IMR-90 (cell line): ENCODE measurements around the gene PLXDC1. TPM values are rescaled to one million over a fixed set of nuclear protein-coding genes. Genes with fewer than 3 reads are reported as not detected.

Experiments
- ATAC-seq: fragments of 200-7000 bp; cut with Tn5 transposase; 2 replicates; pipeline ENCODE4 v1.9.1; 2020; ENCODE audit warnings: low read depth, mild to moderate bottlenecking, moderate library complexity
- BruUV-seq: library from RNA; stranded (reverse); fragments of 400-500 nt; replicated peaks from 2 replicates; lab custom pipeline; 2021; lab: Mats Ljungman, UMichigan
- CTCF ChIA-PET: fragments of 300-600 bp; formaldehyde crosslinking; extraction: SDS; loops from one replicate; lab custom pipeline; 2021; ENCODE audit warnings: antibody characterized with exemption; lab: Yijun Ruan, JAX
- POLR2A ChIA-PET: fragments of 300-600 bp; sonication (Branson Sonifier 250); formaldehyde crosslinking; loops from one replicate; lab custom pipeline; 2022; ENCODE audit warnings: antibody characterized with exemption; ENCODE audit not compliant: unreplicated experiment; lab: Charles Lee
- DNase-seq: peaks from one replicate; pipeline ENCODE4 v3.0.0; 2013
- H2AFZ ChIP-seq: replicated peaks from 2 replicates; pipeline ENCODE3; 2013; ENCODE audit warnings: low read length, mild to moderate bottlenecking; ENCODE audit not compliant: poor library complexity
- H2AK5ac ChIP-seq: 2 replicates; pipeline ENCODE4 v1.6.1; 2013; ENCODE audit warnings: low read depth, low read length, inconsistent platforms
- H2AK9ac ChIP-seq: replicated peaks from 2 replicates; pipeline ENCODE3; 2013; ENCODE audit warnings: mild to moderate bottlenecking, low read depth, low read length, moderate library complexity; ENCODE audit not compliant: poor library complexity
- H2BK120ac ChIP-seq: 2 replicates; pipeline ENCODE4 v1.6.1; 2013; ENCODE audit warnings: low read depth, low read length, inconsistent platforms
- H2BK15ac ChIP-seq: 3 replicates; pipeline ENCODE4 v1.6.1; 2013; ENCODE audit warnings: low read depth, low read length, inconsistent platforms
- H2BK20ac ChIP-seq: 2 replicates; pipeline ENCODE4 v1.6.1; 2013; ENCODE audit warnings: low read depth, mild to moderate bottlenecking, inconsistent platforms, low read length, moderate library complexity
- H2BK5ac ChIP-seq: 2 replicates; pipeline ENCODE4 v1.6.1; 2013; ENCODE audit warnings: mild to moderate bottlenecking, low read depth, low read length, inconsistent platforms; ENCODE audit not compliant: poor library complexity, severe bottlenecking
- H3K14ac ChIP-seq: replicated peaks from 2 replicates; pipeline ENCODE4 v1.6.1; 2013; ENCODE audit warnings: low read depth, low read length, inconsistent platforms
- H3K18ac ChIP-seq: 2 replicates; pipeline ENCODE4 v1.6.1; 2013; ENCODE audit warnings: low read depth, low read length, control low read depth
- H3K23ac ChIP-seq: 2 replicates; pipeline ENCODE4 v1.6.1; 2013; ENCODE audit warnings: low read depth, low read length, inconsistent platforms
- H3K27ac ChIP-seq: 2 replicates; pipeline ENCODE4 v1.5.1; 2013; ENCODE audit warnings: mild to moderate bottlenecking, control low read depth, low read length; ENCODE audit not compliant: insufficient read depth
- H3K27me3 ChIP-seq: 2 replicates; pipeline ENCODE4 v1.6.1; 2013; ENCODE audit warnings: low read length; ENCODE audit not compliant: control insufficient read depth, insufficient read depth
- H3K36me3 ChIP-seq: 2 replicates; pipeline ENCODE4 v1.6.1; 2013; ENCODE audit warnings: low read length, mixed read lengths; ENCODE audit not compliant: control insufficient read depth, insufficient read depth
- H3K4ac ChIP-seq: 2 replicates; pipeline ENCODE4 v1.6.1; 2013; ENCODE audit warnings: low read depth, low read length, inconsistent platforms
- H3K4me1 ChIP-seq: 2 replicates; pipeline ENCODE4 v1.6.1; 2013; ENCODE audit warnings: low read length, mixed read lengths; ENCODE audit not compliant: control insufficient read depth, insufficient read depth
- H3K4me2 ChIP-seq: 2 replicates; pipeline ENCODE4 v1.6.1; 2013; ENCODE audit warnings: low read depth, mild to moderate bottlenecking, control low read depth, low read length, moderate library complexity
- H3K4me3 ChIP-seq: 2 replicates; pipeline ENCODE4 v1.5.1; 2013; ENCODE audit warnings: low read depth, mild to moderate bottlenecking, control low read depth, low read length, moderate library complexity; ENCODE audit not compliant: insufficient read depth
- H3K56ac ChIP-seq: 2 replicates; pipeline ENCODE4 v1.6.1; 2013; ENCODE audit warnings: low read length, inconsistent platforms; ENCODE audit not compliant: insufficient read depth; ENCODE audit errors: extremely low read depth
- H3K79me1 ChIP-seq, 2 experiments: 2 replicates each; pipeline ENCODE4 v1.6.1; 2013; ENCODE audit warnings: low read length in 2 of 2, inconsistent platforms in 1 of 2, low read depth in 1 of 2
- H3K9ac ChIP-seq: 2 replicates; pipeline ENCODE4 v1.6.1; 2013; ENCODE audit warnings: low read depth, low read length, control low read depth
- H3K9me1 ChIP-seq: 2 replicates; pipeline ENCODE4 v1.6.1; 2013; ENCODE audit warnings: low read length, inconsistent platforms; ENCODE audit not compliant: insufficient read depth
- H3K9me3 ChIP-seq: 2 replicates; pipeline ENCODE4 v1.6.1; 2013; ENCODE audit warnings: low read length; ENCODE audit not compliant: control insufficient read depth, insufficient read depth
- H4K20me1 ChIP-seq: 2 replicates; pipeline ENCODE4 v1.6.1; 2013; ENCODE audit warnings: low read length, inconsistent platforms; ENCODE audit not compliant: insufficient read depth
- H4K5ac ChIP-seq: 2 replicates; pipeline ENCODE4 v1.6.1; 2013; ENCODE audit warnings: mild to moderate bottlenecking, low read depth, low read length, control low read depth
- H4K8ac ChIP-seq, 2 experiments: 2 replicates each; pipeline ENCODE4 v1.6.1; 2013; ENCODE audit warnings: low read depth in 2 of 2, low read length in 2 of 2, control low read depth in 1 of 2, inconsistent platforms in 1 of 2
- H4K91ac ChIP-seq: 2 replicates; pipeline ENCODE4 v1.6.1; 2013; ENCODE audit warnings: low read depth, low read length, inconsistent platforms; ENCODE audit not compliant: insufficient read depth
- CHD1 ChIP-seq: IDR thresholded peaks from 2 replicates; pipeline ENCODE4 v1.6.1; 2012; ENCODE audit warnings: low read depth, low read length, improper control_type of control experiment
- MAFK ChIP-seq: IDR thresholded peaks from 2 replicates; pipeline ENCODE4 v1.6.1; 2012; ENCODE audit warnings: low read depth, low read length, improper control_type of control experiment
- MAZ ChIP-seq: IDR thresholded peaks from 2 replicates; pipeline ENCODE4 v1.6.1; 2012; ENCODE audit warnings: low read depth, mild to moderate bottlenecking, low read length, improper control_type of control experiment, moderate library complexity, borderline replicate concordance
- WGBS, 2 experiments: methylation state at CpG; one replicate each; pipeline versions ENCODE4 v1.1.5 to v1.1.7; 2013; ENCODE audit warnings: missing lambda C conversion rate in 2 of 2; ENCODE audit not compliant: insufficient read length in 1 of 2; ENCODE audit errors: extremely low coverage in 2 of 2; 5-methylcytosine and 5-hydroxymethylcytosine counted together
- dilution Hi-C: fragments of 300-500 bp; cut with HindIII; formaldehyde crosslinking; loops from one replicate; pipeline ENCODE4 v1.14.3; 2018; ENCODE audit warnings: low sequenced_read_pairs; ENCODE audit not compliant: unreplicated experiment
- in situ Hi-C: fragments of 300-500 bp; cut with MboI; formaldehyde crosslinking; loops from 3 replicates; pipeline ENCODE4 v1.14.3; 2019; ENCODE audit warnings: low sequenced_read_pairs, inconsistent platforms, mixed read lengths
- intact Hi-C: fragments of 100-400 bp; cut with micrococcal nuclease; formaldehyde crosslinking; loops from 2 replicates; pipeline ENCODE4 v1.10.0; 2022
- polyA plus RNA-seq, 3 experiments: library from polyadenylated mRNA; depleted of rRNA; stranded (reverse); fragments of >200 nt; gene quantifications; 2 replicates each; pipeline ENCODE4 v1.2.3, GENCODE V29; 2012; ENCODE audit warnings: low replicate concordance in 1 of 3
- total RNA-seq: library from RNA; depleted of rRNA; stranded (reverse); fragments of >200 nt; gene quantifications from 2 replicates; pipeline ENCODE4 v1.2.3, GENCODE V29; 2012
- TF ChIP-seq, protein P1 (sequence below): fragments of 150-350 bp; IDR thresholded peaks from 2 replicates; pipeline ENCODE4 v1.6.1; 2016; ENCODE audit warnings: low read depth, mild to moderate bottlenecking, low read length, moderate library complexity, borderline replicate concordance
- TF ChIP-seq, protein P2 (sequence below): fragments of 150-350 bp; IDR thresholded peaks from 2 replicates; pipeline ENCODE4 v1.6.1; 2017; ENCODE audit warnings: mild to moderate bottlenecking, antibody characterized with exemption, low read length, low read depth

PLXDC1 gene
- total and polyA plus RNA-seq, 2 of the 4 experiments (the other 2 are of a cell fraction): under 0.01 to 0.50 TPM

DNA sequence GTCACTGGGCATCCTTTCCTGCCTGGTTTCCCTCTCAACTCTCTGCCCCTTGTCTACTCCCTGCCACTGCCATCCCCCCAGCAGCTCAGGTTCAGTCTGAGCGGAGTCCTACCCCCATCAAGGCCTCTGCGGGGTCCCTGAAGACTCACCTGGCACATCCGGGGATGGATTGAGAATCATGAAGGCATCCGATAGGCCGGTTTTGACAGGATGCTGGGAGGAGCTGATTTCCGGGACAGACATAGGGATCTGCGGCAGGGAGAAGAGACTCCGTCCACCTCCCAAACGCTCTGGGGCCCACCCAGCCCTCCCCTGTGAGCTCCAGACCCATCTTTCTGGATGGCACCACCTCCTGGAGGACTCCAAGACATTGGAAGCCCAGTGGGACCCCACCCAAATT is 45.7 kb downstream of the PLXDC1 start:
- no peak overlapping the region for H2BK5ac ChIP-seq
- no peak overlapping the region for H3K4me2 ChIP-seq
- no peaks in the 10 kb centered on the region for H3K79me1 ChIP-seq
- H3K18ac ChIP-seq: no peak overlapping the region
- H3K9me1 ChIP-seq: no peaks in the 10 kb centered on the region; the same call in 1 of the 2 replicates
- no peak overlapping the region for H2AFZ ChIP-seq
- H3K4me1 ChIP-seq: peaks cover 2% of the 10 kb centered on the region; the same call in 1 of the 2 replicates
- intact Hi-C loops: no loop called here
- H3K4me3 ChIP-seq: no peak overlapping the region
- DNase-seq (no peak), ATAC-seq (no peak)
- no peak overlapping the region for H3K56ac ChIP-seq
- no CpG with 5 or more reads among the region's 9 CpGs for WGBS, 2 experiments
- no peak overlapping the region for H2BK20ac ChIP-seq
- no peak overlapping the region for H3K14ac ChIP-seq
- TF ChIP-seq, protein P1, sequence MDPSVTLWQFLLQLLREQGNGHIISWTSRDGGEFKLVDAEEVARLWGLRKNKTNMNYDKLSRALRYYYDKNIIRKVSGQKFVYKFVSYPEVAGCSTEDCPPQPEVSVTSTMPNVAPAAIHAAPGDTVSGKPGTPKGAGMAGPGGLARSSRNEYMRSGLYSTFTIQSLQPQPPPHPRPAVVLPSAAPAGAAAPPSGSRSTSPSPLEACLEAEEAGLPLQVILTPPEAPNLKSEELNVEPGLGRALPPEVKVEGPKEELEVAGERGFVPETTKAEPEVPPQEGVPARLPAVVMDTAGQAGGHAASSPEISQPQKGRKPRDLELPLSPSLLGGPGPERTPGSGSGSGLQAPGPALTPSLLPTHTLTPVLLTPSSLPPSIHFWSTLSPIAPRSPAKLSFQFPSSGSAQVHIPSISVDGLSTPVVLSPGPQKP: no peak
- TF ChIP-seq MAFK (no peak), CHD1 (no peak), MAZ (no peak)
- TF ChIP-seq, protein P2, sequence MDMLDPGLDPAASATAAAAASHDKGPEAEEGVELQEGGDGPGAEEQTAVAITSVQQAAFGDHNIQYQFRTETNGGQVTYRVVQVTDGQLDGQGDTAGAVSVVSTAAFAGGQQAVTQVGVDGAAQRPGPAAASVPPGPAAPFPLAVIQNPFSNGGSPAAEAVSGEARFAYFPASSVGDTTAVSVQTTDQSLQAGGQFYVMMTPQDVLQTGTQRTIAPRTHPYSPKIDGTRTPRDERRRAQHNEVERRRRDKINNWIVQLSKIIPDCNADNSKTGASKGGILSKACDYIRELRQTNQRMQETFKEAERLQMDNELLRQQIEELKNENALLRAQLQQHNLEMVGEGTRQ: no peak
- dilution Hi-C loops: no loop called here
- H4K5ac ChIP-seq: no peak overlapping the region
- H3K27ac ChIP-seq: no peak overlapping the region
- ChIA-PET CTCF (interaction anchor here (0.7 kb wide), 1 partner anchor 718 kb away, joined by 7 read pairs; no protein-coding TSS in a partner anchor), POLR2A (interaction anchor here (0.7 kb wide), 1 partner anchor 9 kb away, joined by 4 read pairs; no protein-coding TSS in a partner anchor)
- H2AK5ac ChIP-seq: no peak overlapping the region
- H4K20me1 ChIP-seq: no peaks in the 10 kb centered on the region
- H2BK15ac ChIP-seq: no peak overlapping the region
- in situ Hi-C loops: no loop called here
- no peak overlapping the region for H3K9ac ChIP-seq
- H2AK9ac ChIP-seq: no peak overlapping the region
- H3K27me3 ChIP-seq: peaks cover 28% of the 10 kb centered on the region
- BruUV-seq: no TSS peak
- H3K23ac ChIP-seq: no peak overlapping the region
- H2BK120ac ChIP-seq: no peak overlapping the region
- no peaks in the 10 kb centered on the region for H3K9me3 ChIP-seq
- H4K8ac ChIP-seq: no peak overlapping the region
- no peaks in the 10 kb centered on the region for H3K36me3 ChIP-seq
- H4K91ac ChIP-seq: no peak overlapping the region
- no peak overlapping the region for H3K4ac ChIP-seq
